Measurements from ENCODE around the gene SYNM. TPM values are rescaled to one million over a fixed set of nuclear protein-coding genes. Genes with fewer than 3 reads are reported as not detected.

The SYNM gene
- polyA plus RNA-seq, 1 donor from 2014 or later = 5.7 TPM

- no peaks in the 10 kb centered on the region for H3K79me2 ChIP-seq (replicated peaks; ENCODE audit: insufficient read depth, low read length)
- H3K27me3 ChIP-seq (ENCODE audit: insufficient read depth, low read depth, low read length) = no peaks in the 10 kb centered on the region
- no peaks in the 10 kb centered on the region for H3K9me2 ChIP-seq (ENCODE audit: insufficient read depth, low read length)
- no peak overlapping the region for H3K4me2 ChIP-seq (ENCODE audit: low read length)
- H3K4me3 ChIP-seq (ENCODE audit: low read length) = no peak overlapping the region
- no peaks in the 10 kb centered on the region for H3K36me3 ChIP-seq (ENCODE audit: insufficient read depth, low read length)
- no peak overlapping the region for H3K27ac ChIP-seq (ENCODE audit: low read length)
- H4K20me1 ChIP-seq (ENCODE audit: insufficient read depth) = no peaks in the 10 kb centered on the region
- no peak overlapping the region for H3K9ac ChIP-seq (ENCODE audit: low read length)
- no peaks in the 10 kb centered on the region for H3K9me3 ChIP-seq (ENCODE audit: low read length)
- H2AFZ ChIP-seq (ENCODE audit: low read depth, low read length) = no peak overlapping the region
- TF ChIP-seq CTCF (IDR thresholded peaks at IDR 0.05; ENCODE audit: poor library complexity, severe bottlenecking) = no peak
- no peak for TF ChIP-seq REST (IDR thresholded peaks at IDR 0.05; ENCODE audit: borderline replicate concordance)
- no peak for TF ChIP-seq TAF1 (IDR thresholded peaks at IDR 0.05; ENCODE audit: low read depth)
- no peak for TF ChIP-seq SMC3 (conservative IDR thresholded peaks at IDR 0.05; ENCODE audit: poor library complexity)
- TF ChIP-seq EZH2 (IDR thresholded peaks at IDR 0.05; ENCODE audit: borderline replicate concordance, insufficient read depth, low read length, poor library complexity, severe bottlenecking) = no peak
- no peak for TF ChIP-seq POLR2AphosphoS5 (IDR thresholded peaks at IDR 0.05)
- no peak for TF ChIP-seq RAD21 (conservative IDR thresholded peaks at IDR 0.05)
- TF ChIP-seq MXI1 (conservative IDR thresholded peaks at IDR 0.05; ENCODE audit: poor library complexity, severe bottlenecking) = no peak
- no peaks in the 10 kb centered on the region for H3F3A ChIP-seq (ENCODE audit: insufficient read depth, low read length, poor library complexity, severe bottlenecking)
Observed at GRCh38 chr15:99120050-99120777, 15.3 kb downstream of the SYNM start.

- H3F3A ChIP-seq (ENCODE audit: insufficient read depth, low read length, poor library complexity, severe bottlenecking) = no peaks in the 10 kb centered on the region
- H3K9me2 ChIP-seq (ENCODE audit: insufficient read depth, low read length) = no peaks in the 10 kb centered on the region
- TF ChIP-seq SMC3 (conservative IDR thresholded peaks at IDR 0.05; ENCODE audit: poor library complexity) = no peak
- TF ChIP-seq CTCF (IDR thresholded peaks at IDR 0.05; ENCODE audit: poor library complexity, severe bottlenecking) = no peak
- no peak for TF ChIP-seq EZH2 (IDR thresholded peaks at IDR 0.05; ENCODE audit: borderline replicate concordance, insufficient read depth, low read length, poor library complexity, severe bottlenecking)
- no peak for TF ChIP-seq EP300 (conservative IDR thresholded peaks at IDR 0.05; ENCODE audit: poor library complexity, severe bottlenecking)
- TF ChIP-seq POLR2AphosphoS5 (IDR thresholded peaks at IDR 0.05) = no peak
- TF ChIP-seq REST (IDR thresholded peaks at IDR 0.05; ENCODE audit: borderline replicate concordance) = no peak
- TF ChIP-seq TAF1 (IDR thresholded peaks at IDR 0.05; ENCODE audit: low read depth) = no peak
- no peak for TF ChIP-seq RAD21 (conservative IDR thresholded peaks at IDR 0.05)
- no peak for TF ChIP-seq MXI1 (conservative IDR thresholded peaks at IDR 0.05; ENCODE audit: poor library complexity, severe bottlenecking)
- no peaks in the 10 kb centered on the region for H3K79me2 ChIP-seq (replicated peaks; ENCODE audit: insufficient read depth, low read length)
- H3K4me3 ChIP-seq (ENCODE audit: low read length) = no peak overlapping the region
- no peak overlapping the region for H2AFZ ChIP-seq (ENCODE audit: low read depth, low read length)
- H3K27ac ChIP-seq (ENCODE audit: low read length) = no peak overlapping the region
- no peaks in the 10 kb centered on the region for H3K27me3 ChIP-seq (ENCODE audit: insufficient read depth, low read depth, low read length)
- no peaks in the 10 kb centered on the region for H4K20me1 ChIP-seq (ENCODE audit: insufficient read depth)
- no peaks in the 10 kb centered on the region for H3K9me3 ChIP-seq (ENCODE audit: low read length)
- no peaks in the 10 kb centered on the region for H3K36me3 ChIP-seq (ENCODE audit: insufficient read depth, low read length)
- no peak overlapping the region for H3K4me2 ChIP-seq (ENCODE audit: low read length)
- H3K9ac ChIP-seq (ENCODE audit: low read length) = no peak overlapping the region
Observed at GRCh38 chr15:99121207-99121606, 16.3 kb downstream of the SYNM start.
